Fibroblast of lung (primary cell): ENCODE measurements around the gene MPL. TPM values are rescaled to one million over a fixed set of nuclear protein-coding genes. Genes with fewer than 3 reads are reported as not detected.

Experiments
- DNase-seq, 2 donors: peaks; one replicate each; pipeline versions ENCODE4 v3.0.0 to v3.0.0-alpha.2; 2010; ENCODE audit warnings: low read depth in 2 of 2
- H2AFZ ChIP-seq: 2 replicates; pipeline ENCODE4 v1.5.1; 2012; ENCODE audit warnings: low read length, control low read depth, inconsistent platforms
- H3K27ac ChIP-seq: 2 replicates; pipeline ENCODE4 v1.5.1; 2011; ENCODE audit warnings: low read length, control low read depth; ENCODE audit not compliant: insufficient read depth
- H3K27me3 ChIP-seq: 2 replicates; pipeline ENCODE4 v1.5.1; 2011; ENCODE audit warnings: mild to moderate bottlenecking, low read length; ENCODE audit not compliant: control insufficient read depth, insufficient read depth
- H3K36me3 ChIP-seq: 2 replicates; pipeline ENCODE4 v1.5.1; 2011; ENCODE audit warnings: low read length; ENCODE audit not compliant: control insufficient read depth, insufficient read depth
- H3K4me1 ChIP-seq: 2 replicates; pipeline ENCODE4 v1.5.1; 2011; ENCODE audit warnings: low read length; ENCODE audit not compliant: control insufficient read depth, insufficient read depth; ENCODE audit errors: extremely low read depth
- H3K4me2 ChIP-seq: 2 replicates; pipeline ENCODE4 v1.5.1; 2011; ENCODE audit warnings: low read length, control low read depth; ENCODE audit not compliant: insufficient read depth; ENCODE audit errors: extremely low read depth
- H3K4me3 ChIP-seq, 4 experiments: fragments of 200-600 bp in 1 of 4; sonication (generic) in 1 of 4; replicated peaks in 1 of 4; 2 replicates each; pipeline ENCODE4 v1.5.1; 2011 to 2016; ENCODE audit warnings: low read length in 4 of 4, low read depth in 3 of 4, mild to moderate bottlenecking in 3 of 4, control low read depth in 2 of 4, inconsistent platforms in 1 of 4, mixed read lengths in 1 of 4; ENCODE audit not compliant: insufficient read depth in 1 of 4; ENCODE audit errors: control extremely low read depth in 1 of 4
- H3K79me2 ChIP-seq: 2 replicates; pipeline ENCODE4 v1.5.1; 2012; ENCODE audit warnings: mild to moderate bottlenecking, low read length, inconsistent platforms; ENCODE audit not compliant: control insufficient read depth, insufficient read depth
- H3K9ac ChIP-seq: 2 replicates; pipeline ENCODE4 v1.5.1; 2011; ENCODE audit warnings: mild to moderate bottlenecking, low read length, control low read depth; ENCODE audit not compliant: insufficient read depth
- H3K9me3 ChIP-seq: 2 replicates; pipeline ENCODE4 v1.5.1; 2012; ENCODE audit warnings: low read depth, low read length; ENCODE audit not compliant: control insufficient read depth, insufficient read depth
- H4K20me1 ChIP-seq: 2 replicates; pipeline ENCODE4 v1.5.1; 2011; ENCODE audit warnings: low read length; ENCODE audit not compliant: control insufficient read depth, insufficient read depth; ENCODE audit errors: extremely low read depth
- EZH2 ChIP-seq: IDR thresholded peaks from 2 replicates; pipeline ENCODE4 v1.5.1; 2012; ENCODE audit warnings: low read length, control low read depth, mild to moderate bottlenecking; ENCODE audit errors: missing control alignments
- polyA plus RNA-seq, 2 donors: library from polyadenylated mRNA; depleted of rRNA in 1 of 2; stranded (reverse) in 1 of 2; unstranded in 1 of 2; fragments of >200 nt; gene quantifications; 2 replicates each; pipeline ENCODE4 v1.2.1, GENCODE V29; 2011 to 2012; ENCODE audit warnings: missing spikeins in 1 of 2
- total RNA-seq: library from RNA; depleted of rRNA; stranded (reverse); fragments of >200 nt; gene quantifications from 2 replicates; pipeline ENCODE4 v1.2.1, GENCODE V29; 2014
- TF ChIP-seq, protein P1 (sequence below), 2 donors: IDR thresholded peaks in 1 of 2; conservative IDR thresholded peaks in 1 of 2; 1 replicate in 1 of 2; 2 replicates in 1 of 2; pipeline ENCODE4 v1.5.1; 2011 to 2012; ENCODE audit warnings: low read length in 2 of 2, control low read depth in 1 of 2, inconsistent platforms in 1 of 2, low read depth in 1 of 2, mild to moderate bottlenecking in 1 of 2

The MPL gene
- total and polyA plus RNA-seq, 2 donors (not counting 1 experiment from before 2014, with no cell fraction given), result not detected

DNA sequence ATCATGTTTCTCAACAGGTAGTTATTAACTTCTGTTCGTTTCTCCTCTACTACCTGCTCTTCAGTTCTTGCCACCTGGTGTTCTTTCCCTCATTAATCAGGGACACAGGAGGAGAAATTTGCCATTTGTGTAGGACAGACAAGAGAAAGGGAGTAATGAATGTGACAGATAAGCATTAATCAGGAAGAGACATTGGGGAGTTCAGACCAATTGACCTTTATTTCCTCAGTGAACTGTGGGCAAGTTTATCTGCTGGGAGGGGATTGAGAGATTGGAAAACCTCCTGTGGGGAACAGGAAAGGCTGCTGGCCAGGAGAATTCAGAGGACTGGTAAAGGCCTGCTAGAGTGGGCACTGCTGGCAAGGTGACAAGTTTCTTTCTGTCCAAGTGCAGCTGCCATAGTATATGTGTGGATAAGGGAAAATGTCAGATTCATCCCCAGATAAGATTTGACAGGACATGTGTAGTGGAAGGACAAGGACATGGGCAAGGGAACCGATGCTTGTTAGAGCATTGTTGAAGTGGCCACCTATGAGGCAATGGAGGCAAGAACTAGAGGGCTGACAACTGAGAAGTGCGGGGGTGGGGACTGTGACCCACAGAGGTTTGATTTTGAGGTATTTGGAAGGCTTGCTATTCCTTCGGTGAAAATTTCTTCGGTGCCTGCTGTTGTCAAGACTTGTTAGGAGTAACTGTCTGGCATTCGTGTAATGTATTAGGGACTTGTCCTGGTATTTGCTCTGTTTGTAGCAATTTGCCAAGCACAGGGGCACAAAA is 64.7 kb downstream of the MPL start:
- H3K9ac ChIP-seq, result no peak overlapping the region
- DNase-seq, result no peak
- peaks cover 6% of the 10 kb centered on the region for H3K36me3 ChIP-seq
- H3K4me1 ChIP-seq, result no peaks in the 10 kb centered on the region
- H3K27me3 ChIP-seq, result no peaks in the 10 kb centered on the region
- H3K79me2 ChIP-seq, result peaks cover 2% of the 10 kb centered on the region
- no peak overlapping the region for H3K4me2 ChIP-seq
- H3K4me3 ChIP-seq, result no peak overlapping the region
- H2AFZ ChIP-seq, result no peak overlapping the region
- H3K9me3 ChIP-seq, result no peaks in the 10 kb centered on the region
- H3K27ac ChIP-seq, result no peak overlapping the region
- no peaks in the 10 kb centered on the region for H4K20me1 ChIP-seq
- TF ChIP-seq EZH2, result no peak
- TF ChIP-seq, protein P1, sequence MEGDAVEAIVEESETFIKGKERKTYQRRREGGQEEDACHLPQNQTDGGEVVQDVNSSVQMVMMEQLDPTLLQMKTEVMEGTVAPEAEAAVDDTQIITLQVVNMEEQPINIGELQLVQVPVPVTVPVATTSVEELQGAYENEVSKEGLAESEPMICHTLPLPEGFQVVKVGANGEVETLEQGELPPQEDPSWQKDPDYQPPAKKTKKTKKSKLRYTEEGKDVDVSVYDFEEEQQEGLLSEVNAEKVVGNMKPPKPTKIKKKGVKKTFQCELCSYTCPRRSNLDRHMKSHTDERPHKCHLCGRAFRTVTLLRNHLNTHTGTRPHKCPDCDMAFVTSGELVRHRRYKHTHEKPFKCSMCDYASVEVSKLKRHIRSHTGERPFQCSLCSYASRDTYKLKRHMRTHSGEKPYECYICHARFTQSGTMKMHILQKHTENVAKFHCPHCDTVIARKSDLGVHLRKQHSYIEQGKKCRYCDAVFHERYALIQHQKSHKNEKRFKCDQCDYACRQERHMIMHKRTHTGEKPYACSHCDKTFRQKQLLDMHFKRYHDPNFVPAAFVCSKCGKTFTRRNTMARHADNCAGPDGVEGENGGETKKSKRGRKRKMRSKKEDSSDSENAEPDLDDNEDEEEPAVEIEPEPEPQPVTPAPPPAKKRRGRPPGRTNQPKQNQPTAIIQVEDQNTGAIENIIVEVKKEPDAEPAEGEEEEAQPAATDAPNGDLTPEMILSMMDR (conservative IDR thresholded peaks at IDR 0.05 in 1 of 2, IDR thresholded peaks at IDR 0.05 in 1 of 2; ENCODE audit: low read depth in 1 of 2, low read length in 2 of 2), result no peak

Other genes with a start within 250 kb of the MPL start
- 39.1 and 44.4 TPM in 2 replicates for gene EBNA1BP2, start 165.5 kb upstream of the MPL start, total RNA-seq
- 52.4 and 81.5 TPM in 2 replicates for gene EBNA1BP2, start 165.5 kb upstream of the MPL start, polyA plus RNA-seq
- under 0.01 and 0.17 TPM in 2 replicates for gene CFAP57, start 165.5 kb upstream of the MPL start, total RNA-seq
- 0.09 and 0.22 TPM in 2 replicates for gene CFAP57, start 165.5 kb upstream of the MPL start, polyA plus RNA-seq
- gene TMEM125, start 67.8 kb upstream of the MPL start, total RNA-seq, result not detected in 2 replicates
- 0.03 TPM in 1 of 2 replicates, not detected in the other for gene TMEM125, start 67.8 kb upstream of the MPL start, polyA plus RNA-seq
- not detected in 2 replicates for gene C1orf210, start 52.2 kb upstream of the MPL start, total RNA-seq
- not detected in 2 replicates for gene C1orf210, start 52.2 kb upstream of the MPL start, polyA plus RNA-seq
- 0.26 TPM in 1 of 2 replicates, not detected in the other for gene TIE1, start 36.8 kb upstream of the MPL start, total RNA-seq
- gene TIE1, start 36.8 kb upstream of the MPL start, polyA plus RNA-seq, result 0.01 and 0.02 TPM in 2 replicates
- gene CDC20, start 21.2 kb downstream of the MPL start, total RNA-seq, result 1.3 and 24.1 TPM in 2 replicates
- gene CDC20, start 21.2 kb downstream of the MPL start, polyA plus RNA-seq, result 16.7 and 88.0 TPM in 2 replicates
- gene ELOVL1, start 30.2 kb downstream of the MPL start, total RNA-seq, result 33.4 and 65.2 TPM in 2 replicates
- gene ELOVL1, start 30.2 kb downstream of the MPL start, polyA plus RNA-seq, result 172 and 203 TPM in 2 replicates
- 56.2 and 69.2 TPM in 2 replicates for gene MED8, start 52.0 kb downstream of the MPL start, total RNA-seq
- gene MED8, start 52.0 kb downstream of the MPL start, polyA plus RNA-seq, result 45.8 and 49.7 TPM in 2 replicates
- 17.2 and 26.9 TPM in 2 replicates for gene SZT2, start 52.1 kb downstream of the MPL start, total RNA-seq
- gene SZT2, start 52.1 kb downstream of the MPL start, polyA plus RNA-seq, result 7.1 and 8.5 TPM in 2 replicates
- 30.8 and 36.5 TPM in 2 replicates for gene HYI, start 116.1 kb downstream of the MPL start, total RNA-seq
- gene HYI, start 116.1 kb downstream of the MPL start, polyA plus RNA-seq, result 24.6 and 26.3 TPM in 2 replicates
- gene PTPRF, start 193.1 kb downstream of the MPL start, total RNA-seq, result 23.9 and 45.2 TPM in 2 replicates
- gene PTPRF, start 193.1 kb downstream of the MPL start, polyA plus RNA-seq, result 39.5 and 52.0 TPM in 2 replicates